ENCODE measurements around the gene CHMP4A. TPM values are rescaled to one million over a fixed set of nuclear protein-coding genes. Genes with fewer than 3 reads are reported as not detected.
A peak's percentile ranks its signal among the peaks of the same experiment; 100 is the strongest.

Gene CHMP4A
- total RNA-seq, 3 donors from 2014 or later = 71.7 to 85.5 (median 85.4) TPM

DNA sequence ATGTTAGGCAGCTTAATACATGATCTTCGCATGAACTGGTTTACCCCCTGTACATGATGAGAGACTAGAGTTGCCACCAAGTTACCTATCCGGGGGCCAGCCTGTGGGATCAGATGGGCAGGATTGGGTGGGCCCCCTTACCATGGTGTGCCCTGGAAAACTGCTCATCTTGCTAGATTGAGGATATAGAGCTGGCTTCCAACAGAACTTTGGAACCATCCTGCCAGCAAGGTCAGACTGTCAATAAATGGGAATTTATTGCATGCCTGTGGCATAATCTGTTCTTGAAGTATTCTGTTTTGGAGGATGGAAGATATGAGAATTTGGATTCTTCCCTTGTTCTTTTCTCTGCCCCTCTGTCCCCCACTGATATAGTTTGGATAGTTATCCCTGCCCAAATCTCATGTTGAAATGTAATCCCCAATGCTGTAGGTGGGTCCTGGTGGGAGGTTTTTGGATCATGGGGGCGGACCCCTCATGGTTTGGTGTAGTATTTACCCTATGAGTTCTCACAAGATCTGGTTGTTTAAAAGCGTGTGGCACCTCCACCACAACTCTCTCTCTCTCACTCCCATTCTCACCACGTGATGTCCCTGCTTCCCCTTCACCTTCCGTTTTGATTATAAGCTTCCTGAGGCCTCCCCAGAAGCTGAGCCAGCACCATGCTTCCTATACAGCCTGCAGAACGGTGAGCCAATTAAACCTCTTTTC is 14.3 kb downstream of the CHMP4A start:
- no peak for ATAC-seq
- Mint-ChIP-seq H3K4me3 (peak overlapping the region; percentile 2), H3K9me3 (no peaks in the 10 kb centered on the region), H3K36me3 (ENCODE audit: insufficient read depth) (peaks cover 28% of the 10 kb centered on the region), H3K4me1 (ENCODE audit: low read depth) (peaks cover 36% of the 10 kb centered on the region), H3K27me3 (ENCODE audit: low read depth) (no peaks in the 10 kb centered on the region)
- DNase-seq = no peak

DNA sequence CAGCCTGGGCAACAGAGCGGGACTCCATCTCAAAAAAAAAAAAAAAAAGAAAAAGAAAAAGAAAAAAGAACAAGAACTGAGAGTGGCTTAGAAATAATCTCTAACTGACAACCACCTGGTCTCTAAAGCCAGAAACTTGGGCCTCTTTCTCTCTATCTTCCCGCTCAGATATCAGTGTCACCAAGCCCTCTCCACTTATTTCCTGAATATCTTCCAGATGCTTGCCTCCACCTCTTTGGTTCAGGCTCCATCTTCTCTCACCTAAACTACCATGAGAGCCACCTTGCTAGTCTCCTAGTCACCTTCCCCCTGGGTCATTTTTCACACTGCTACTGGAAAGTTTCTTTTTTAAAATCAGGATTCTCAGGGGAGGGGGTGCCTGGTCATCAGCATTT is 16.2 kb downstream of the CHMP4A start:
- no peaks in the 10 kb centered on the region for H3K9me3 Mint-ChIP-seq
- DNase-seq (no peak), ATAC-seq (no peak)
- H3K27me3 Mint-ChIP-seq (ENCODE audit: low read depth) = no peaks in the 10 kb centered on the region
- peaks cover 28% of the 10 kb centered on the region for H3K36me3 Mint-ChIP-seq (ENCODE audit: insufficient read depth)
- peak overlapping the region; percentile 97 for H3K4me3 Mint-ChIP-seq
- H3K4me1 Mint-ChIP-seq (ENCODE audit: low read depth) = peaks cover 43% of the 10 kb centered on the region

DNA sequence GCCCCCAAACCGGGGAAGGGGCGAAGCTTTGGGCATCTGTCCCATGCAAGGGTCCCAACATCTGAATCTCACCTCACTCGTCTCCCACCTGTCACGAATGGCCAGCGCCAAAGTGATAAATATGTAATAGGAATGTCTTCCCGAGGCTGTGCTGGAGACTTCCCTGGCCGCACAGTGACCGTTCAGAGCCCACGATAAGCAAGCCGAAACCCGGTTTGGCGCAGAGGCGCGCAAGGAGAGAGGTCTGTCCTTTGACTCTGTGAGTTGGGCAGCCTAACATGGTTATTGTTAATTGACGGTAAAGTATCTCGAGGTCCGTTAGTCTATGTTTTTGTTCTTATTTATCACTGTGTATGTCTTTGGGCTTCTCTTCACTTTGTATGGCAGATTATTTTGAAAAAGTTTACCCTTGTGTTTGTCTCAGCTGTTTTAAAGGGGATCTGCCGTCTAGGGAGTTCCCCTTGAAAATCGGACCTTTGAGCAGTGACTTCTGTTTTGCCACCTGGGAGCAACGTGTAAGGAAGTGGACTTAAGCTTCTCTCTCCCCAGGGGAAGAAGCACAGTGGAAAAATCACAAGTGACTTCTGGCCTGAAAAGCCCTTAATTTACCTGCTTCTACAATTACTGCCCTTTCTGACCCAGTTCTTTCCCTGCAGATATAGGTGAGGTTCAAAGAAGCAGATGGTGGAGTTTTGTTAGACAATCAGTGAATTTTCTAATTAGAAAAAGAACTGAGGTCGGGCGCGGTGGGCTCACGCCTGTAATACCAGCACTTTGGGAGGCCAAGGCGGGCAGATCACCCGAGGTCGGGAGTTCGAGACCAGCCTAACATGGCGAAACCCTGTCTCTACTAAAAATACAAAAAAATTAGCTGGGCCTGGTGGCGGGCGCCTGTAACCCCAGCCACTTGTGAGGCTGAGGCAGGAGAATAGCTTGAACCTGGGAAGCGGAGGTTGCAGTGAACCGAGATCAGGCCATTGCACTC is 16.9 kb downstream of the CHMP4A start:
- peaks cover 26% of the 10 kb centered on the region for H3K36me3 Mint-ChIP-seq (ENCODE audit: insufficient read depth)
- no peaks in the 10 kb centered on the region for H3K27me3 Mint-ChIP-seq (ENCODE audit: low read depth)
- no peaks in the 10 kb centered on the region for H3K9me3 Mint-ChIP-seq
- H3K4me1 Mint-ChIP-seq (ENCODE audit: low read depth) = peaks cover 45% of the 10 kb centered on the region
- ATAC-seq (peak; percentile 6 to 9), DNase-seq (no peak)
- H3K4me3 Mint-ChIP-seq = peak overlapping the region; percentile 97

DNA sequence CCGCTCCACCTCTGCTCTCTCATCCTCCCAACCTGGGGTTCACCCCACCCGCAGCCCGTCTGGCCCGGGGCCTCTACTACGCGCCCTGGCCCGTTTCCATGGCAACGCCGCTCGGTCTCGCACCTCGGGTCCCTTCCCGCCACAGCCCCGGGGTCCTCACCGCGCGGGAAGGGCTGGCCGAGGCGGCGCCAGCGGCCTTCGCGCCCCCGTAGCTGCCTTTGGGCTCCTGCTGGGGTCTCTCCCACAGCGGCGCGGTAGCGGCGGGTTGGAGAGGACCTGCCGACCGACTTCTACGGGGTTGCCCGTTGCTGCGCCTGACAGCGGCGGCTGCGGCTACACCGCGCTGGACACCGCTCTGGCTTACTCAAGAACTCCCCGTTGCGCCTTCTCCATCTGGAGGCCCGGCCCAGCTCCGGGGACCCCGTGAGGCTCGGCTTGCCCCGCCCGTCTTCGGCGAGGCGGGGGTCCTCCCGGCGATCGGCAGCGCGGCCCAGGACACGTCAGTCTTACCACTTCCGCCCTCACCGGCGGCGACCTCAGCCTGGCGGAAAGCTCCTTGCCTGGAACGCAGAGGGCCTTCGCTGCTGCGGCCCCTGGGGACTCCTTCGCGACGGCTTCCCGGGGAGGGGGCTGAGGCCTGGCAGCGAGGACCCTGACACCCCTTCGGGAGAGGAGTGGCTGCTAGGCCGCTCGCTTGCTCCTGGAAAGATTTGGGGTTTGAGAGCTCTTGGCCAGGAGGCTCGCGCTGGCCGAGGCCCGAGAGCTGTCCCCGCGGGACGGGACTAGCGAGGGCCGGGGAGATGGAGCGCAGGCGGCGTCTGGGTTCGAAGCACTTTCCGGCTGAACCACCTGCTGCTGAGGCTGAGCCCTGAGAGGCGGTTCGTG is 17.9 kb downstream of the CHMP4A start, which contains the start of gene TM9SF1:
TSS of gene TM9SF1 (minus strand) at position 256 of the 885 bp plus-strand sequence. CDS start 422 bp downstream, outside the sequence.
- Mint-ChIP-seq H3K4me1 (ENCODE audit: low read depth) (peaks cover 45% of the 10 kb centered on the region), H3K4me3 (peak within 1 kb of the TSS; percentile 97), H3K9me3 (no peaks in the 10 kb centered on the region), H3K27me3 (ENCODE audit: low read depth) (no peaks in the 10 kb centered on the region), H3K36me3 (ENCODE audit: insufficient read depth) (peaks cover 24% of the 10 kb centered on the region)
- ATAC-seq = peak; percentile 94 to 96
- peak; percentile 83 for DNase-seq

DNA sequence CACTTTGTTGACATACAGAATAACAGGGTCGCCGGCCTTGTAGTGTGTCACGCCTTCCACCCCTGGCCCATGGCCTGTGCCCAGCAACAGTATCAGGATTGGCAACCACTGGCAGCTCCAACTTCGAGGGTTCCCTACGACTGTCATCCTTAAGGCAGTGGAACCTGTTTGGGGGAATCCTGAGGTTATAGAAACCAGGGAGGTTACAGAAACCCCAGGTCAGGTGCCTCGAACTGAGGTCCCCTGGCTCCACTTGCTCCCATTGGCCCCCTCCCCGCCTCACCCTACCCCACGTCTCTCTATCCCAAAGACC is 18.5 kb downstream of the CHMP4A start:
- ATAC-seq = no peak
- H3K27me3 Mint-ChIP-seq (ENCODE audit: low read depth) = no peaks in the 10 kb centered on the region
- H3K36me3 Mint-ChIP-seq (ENCODE audit: insufficient read depth) = peaks cover 25% of the 10 kb centered on the region
- peak overlapping the region; percentile 97 for H3K4me3 Mint-ChIP-seq
- no peak for DNase-seq
- no peaks in the 10 kb centered on the region for H3K9me3 Mint-ChIP-seq
- H3K4me1 Mint-ChIP-seq (ENCODE audit: low read depth) = peaks cover 48% of the 10 kb centered on the region

DNA sequence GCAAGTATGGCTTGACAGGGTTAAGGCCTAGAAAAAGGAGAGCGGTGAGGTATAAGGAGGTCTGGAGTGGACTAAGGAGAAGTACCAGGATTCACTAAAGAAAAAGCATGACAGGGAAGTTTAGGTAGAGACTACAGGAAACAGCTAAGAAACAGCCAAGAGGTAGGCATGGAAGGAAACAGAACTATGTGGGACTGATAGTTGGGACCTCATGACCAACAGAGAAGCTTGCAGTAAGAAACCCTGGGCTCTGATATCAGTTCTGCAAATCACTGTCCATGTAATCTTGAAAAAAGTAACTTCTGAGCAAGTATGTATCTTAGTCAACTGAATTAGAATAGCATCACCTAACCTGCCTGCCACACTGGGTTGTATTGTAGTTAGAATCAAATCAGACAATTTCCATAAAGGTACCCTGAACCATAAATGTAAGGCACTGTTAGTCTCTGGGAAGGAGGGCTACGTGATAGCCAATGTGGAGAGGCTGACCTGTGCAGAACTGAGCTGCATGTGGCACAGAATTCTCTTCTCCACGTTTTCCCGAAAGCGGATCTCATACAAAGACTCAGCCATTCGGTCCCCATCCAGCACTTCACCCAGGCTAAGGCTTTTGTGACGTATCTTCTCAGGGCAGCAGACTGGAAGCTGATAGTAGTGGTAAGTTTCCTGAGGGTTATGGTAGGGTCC is 19.0 kb downstream of the CHMP4A start:
- Mint-ChIP-seq H3K9me3 (no peaks in the 10 kb centered on the region), H3K27me3 (ENCODE audit: low read depth) (no peaks in the 10 kb centered on the region), H3K36me3 (ENCODE audit: insufficient read depth) (peaks cover 24% of the 10 kb centered on the region), H3K4me1 (ENCODE audit: low read depth) (peaks cover 50% of the 10 kb centered on the region), H3K4me3 (peak overlapping the region; percentile 97)
- DNase-seq = no peak
- no peak for ATAC-seq

DNA sequence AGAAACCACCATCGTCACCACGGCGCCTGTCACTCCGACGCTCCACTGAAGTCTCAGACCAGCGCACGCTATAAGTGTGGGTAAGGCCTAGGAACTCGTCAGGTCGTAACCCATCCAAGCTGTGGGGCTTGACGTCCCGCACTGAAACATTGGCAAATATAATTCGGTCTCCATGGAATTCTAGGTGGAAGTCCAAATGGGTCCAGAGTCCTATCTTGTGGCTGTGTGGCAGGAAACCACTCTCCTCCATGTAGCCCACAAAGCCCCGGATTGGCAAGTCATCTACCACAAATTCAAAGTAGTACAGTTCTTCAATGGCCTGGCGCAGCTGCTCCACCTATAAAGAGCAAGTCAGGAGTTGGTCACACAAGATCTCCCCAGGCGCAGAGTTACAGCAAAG is 20.4 kb downstream of the CHMP4A start:
- Mint-ChIP-seq H3K9me3 (no peaks in the 10 kb centered on the region), H3K36me3 (ENCODE audit: insufficient read depth) (peaks cover 20% of the 10 kb centered on the region), H3K4me1 (ENCODE audit: low read depth) (peaks cover 51% of the 10 kb centered on the region), H3K4me3 (no peak overlapping the region), H3K27me3 (ENCODE audit: low read depth) (no peaks in the 10 kb centered on the region)
- DNase-seq (no peak), ATAC-seq (no peak)

DNA sequence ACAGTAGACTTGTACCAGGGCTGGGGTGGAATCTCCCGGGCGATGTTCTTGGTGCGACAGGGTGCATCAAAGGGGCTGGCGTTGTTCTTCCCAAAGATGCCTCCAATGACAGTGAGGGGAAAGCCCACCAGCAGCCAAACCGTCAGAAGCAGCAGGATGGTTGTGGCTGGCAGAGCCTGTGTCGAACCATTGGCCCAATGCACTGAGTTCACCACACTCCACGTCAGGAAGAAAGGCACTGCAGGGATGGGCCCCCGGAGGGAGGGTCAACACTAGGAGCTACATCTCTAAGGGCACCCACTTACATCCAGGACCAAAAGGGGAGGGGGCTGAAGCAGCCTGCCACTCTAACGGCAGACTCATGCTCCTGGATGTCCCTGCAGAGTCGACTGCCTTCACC is 22.9 kb downstream of the CHMP4A start:
- no peak for ATAC-seq
- no peak for DNase-seq
- no peaks in the 10 kb centered on the region for H3K9me3 Mint-ChIP-seq
- H3K36me3 Mint-ChIP-seq (ENCODE audit: insufficient read depth) = peaks cover 29% of the 10 kb centered on the region
- no peak overlapping the region for H3K4me3 Mint-ChIP-seq
- H3K27me3 Mint-ChIP-seq (ENCODE audit: low read depth) = no peaks in the 10 kb centered on the region
- peaks cover 51% of the 10 kb centered on the region for H3K4me1 Mint-ChIP-seq (ENCODE audit: low read depth)

DNA sequence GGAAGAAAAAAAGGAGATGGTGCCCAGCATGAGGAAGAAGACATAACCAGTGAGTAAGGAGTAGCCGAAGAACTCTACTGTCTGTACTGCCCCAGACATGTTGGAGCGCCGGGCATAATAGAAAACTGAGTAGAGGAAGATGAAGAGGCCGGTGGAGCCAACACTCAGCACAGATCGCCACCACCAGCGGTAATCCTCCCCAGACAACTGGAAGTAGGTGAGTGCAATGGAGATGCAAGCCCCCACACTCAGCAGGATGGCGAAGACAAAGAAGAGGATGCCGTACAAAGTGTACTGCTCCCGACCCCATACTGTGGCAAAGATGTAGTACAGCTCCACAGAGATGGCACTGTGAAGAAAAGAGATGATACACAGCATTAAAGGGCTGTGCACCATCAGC is 23.8 kb downstream of the CHMP4A start:
- H3K27me3 Mint-ChIP-seq (ENCODE audit: low read depth) = no peaks in the 10 kb centered on the region
- H3K4me1 Mint-ChIP-seq (ENCODE audit: low read depth) = peaks cover 46% of the 10 kb centered on the region
- DNase-seq (no peak), ATAC-seq (no peak)
- no peaks in the 10 kb centered on the region for H3K9me3 Mint-ChIP-seq
- peaks cover 32% of the 10 kb centered on the region for H3K36me3 Mint-ChIP-seq (ENCODE audit: insufficient read depth)
- H3K4me3 Mint-ChIP-seq = no peak overlapping the region

DNA sequence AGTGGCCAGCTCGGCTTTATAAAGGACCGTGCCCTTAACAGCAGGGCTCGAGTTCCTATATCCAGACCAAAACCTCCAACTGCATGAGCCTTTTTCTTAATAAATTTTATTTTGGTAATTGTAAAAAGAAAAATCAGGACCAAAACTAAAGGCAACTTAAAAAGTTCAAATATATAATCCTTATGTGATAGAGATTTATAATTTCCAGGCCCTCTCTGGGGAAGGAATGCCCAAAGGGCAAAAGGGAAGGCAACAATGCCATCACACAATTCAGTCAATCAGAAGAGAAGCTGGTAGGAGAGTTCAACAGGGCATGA is 24.3 kb downstream of the CHMP4A start:
- H3K4me3 Mint-ChIP-seq = peak overlapping the region; percentile 94
- H3K9me3 Mint-ChIP-seq = no peaks in the 10 kb centered on the region
- peaks cover 32% of the 10 kb centered on the region for H3K36me3 Mint-ChIP-seq (ENCODE audit: insufficient read depth)
- DNase-seq (no peak), ATAC-seq (no peak)
- H3K27me3 Mint-ChIP-seq (ENCODE audit: low read depth) = no peaks in the 10 kb centered on the region
- H3K4me1 Mint-ChIP-seq (ENCODE audit: low read depth) = peaks cover 42% of the 10 kb centered on the region

DNA sequence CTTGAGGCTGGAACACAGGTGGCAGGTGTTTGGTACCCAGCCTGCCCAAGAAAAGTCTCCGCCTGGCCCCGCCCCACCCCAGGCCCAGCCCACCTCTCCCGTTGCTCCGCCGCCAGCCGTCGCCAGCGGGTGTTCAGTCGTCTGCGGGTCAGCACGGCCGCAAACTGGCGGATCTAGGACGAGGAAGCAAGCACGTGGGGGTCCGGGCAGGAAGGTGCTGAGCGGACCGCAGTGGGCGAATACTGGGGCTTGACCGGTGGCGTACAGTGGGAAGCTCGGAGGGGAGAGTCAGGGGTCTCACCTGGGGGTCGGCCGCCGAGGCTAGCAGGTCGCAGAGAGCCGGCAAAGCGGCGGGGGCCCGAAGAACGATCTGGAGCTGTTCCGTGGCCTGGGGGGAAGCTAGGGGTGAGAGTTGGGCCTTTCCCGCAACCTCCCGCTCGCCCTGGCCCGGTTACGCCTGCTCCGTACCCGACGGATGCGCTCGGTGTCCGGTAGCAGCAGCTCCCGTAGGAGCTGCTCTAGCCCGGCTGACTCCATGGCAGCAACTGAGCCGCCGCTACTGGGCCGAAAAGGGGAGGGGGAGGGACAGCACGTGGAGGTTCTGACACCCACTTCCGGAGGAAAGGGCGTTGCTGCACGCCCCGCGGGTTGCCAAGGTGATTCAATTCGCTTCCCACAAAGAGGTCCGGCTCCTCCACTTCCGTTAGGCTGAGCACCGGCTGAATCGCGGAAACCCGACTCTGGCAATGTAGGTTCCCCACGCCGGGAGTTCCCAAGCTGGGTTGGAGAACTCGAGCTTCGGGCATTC is 24.8 kb downstream of the CHMP4A start, which contains the start of gene IPO4:
TSS of gene IPO4 (minus strand) at position 566 of the 808 bp plus-strand sequence. CDS start at position 537, 29 bp downstream.
- Mint-ChIP-seq H3K4me3 (peak within 1 kb of the TSS; percentile 94), H3K27me3 (ENCODE audit: low read depth) (no peaks in the 10 kb centered on the region), H3K9me3 (no peaks in the 10 kb centered on the region), H3K36me3 (ENCODE audit: insufficient read depth) (peaks cover 34% of the 10 kb centered on the region), H3K4me1 (ENCODE audit: low read depth) (peaks cover 40% of the 10 kb centered on the region)
- peak; percentile 94 for DNase-seq
- peak; percentile 93 to 94 for ATAC-seq

DNA sequence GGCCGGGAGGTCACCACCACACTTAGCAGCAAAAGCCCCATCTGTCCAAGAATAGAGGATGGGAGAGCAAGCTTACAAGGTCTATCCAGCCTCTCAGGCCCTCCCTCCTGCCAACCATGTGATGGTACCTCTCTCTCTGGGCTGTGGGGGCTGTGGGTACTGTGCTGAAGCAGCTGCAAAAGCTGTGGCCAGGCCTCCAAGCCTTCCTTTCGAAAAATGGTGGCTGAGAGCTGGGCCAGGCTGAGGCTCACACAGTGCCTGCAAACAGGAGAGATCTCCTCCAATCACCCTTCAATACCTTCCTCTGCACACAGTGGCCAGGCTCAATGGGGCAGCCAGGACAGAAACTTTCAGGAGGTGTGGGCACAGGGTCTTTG is 25.8 kb downstream of the CHMP4A start:
- H3K36me3 Mint-ChIP-seq (ENCODE audit: insufficient read depth) = peaks cover 36% of the 10 kb centered on the region
- no peaks in the 10 kb centered on the region for H3K27me3 Mint-ChIP-seq (ENCODE audit: low read depth)
- ATAC-seq = no peak

More for the DNA sequence above, 25.8 kb downstream of the CHMP4A start:
- Mint-ChIP-seq H3K4me3 (peak overlapping the region; percentile 94), H3K4me1 (ENCODE audit: low read depth) (peaks cover 34% of the 10 kb centered on the region), H3K9me3 (no peaks in the 10 kb centered on the region)
- no peak for DNase-seq
